ENCODE data around the gene DCDC2C. TPM values are rescaled to one million over a fixed set of nuclear protein-coding genes. Genes with fewer than 3 reads are reported as not detected.

DCDC2C gene
- total RNA-seq, 1 donor from 2014 or later, result not detected

DNA sequence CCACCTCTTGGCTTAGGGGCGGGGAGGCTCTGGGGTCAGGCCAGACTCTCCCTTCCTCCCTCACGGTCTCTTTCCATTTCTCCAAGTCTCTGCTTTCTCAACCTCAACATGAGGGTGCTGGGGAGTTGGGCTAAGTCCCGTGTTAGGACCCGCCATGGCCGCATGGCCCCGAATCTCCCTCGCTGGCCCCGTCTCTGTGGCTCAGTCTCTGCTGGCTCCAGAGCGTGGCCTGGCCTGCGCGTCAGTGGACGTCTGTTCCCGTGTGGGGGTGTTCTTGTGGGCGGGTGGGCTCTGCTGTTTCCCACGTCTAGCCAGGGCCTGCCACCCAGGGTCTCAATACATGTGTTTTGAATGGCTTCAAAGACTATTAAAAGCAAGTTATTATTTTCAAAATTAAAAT lies 33.0 kb upstream of the DCDC2C start:
- DNase-seq (ENCODE audit: missing footprints), result no peak
- intact Hi-C loops (cut with DNase I), result no loop called here

DNA sequence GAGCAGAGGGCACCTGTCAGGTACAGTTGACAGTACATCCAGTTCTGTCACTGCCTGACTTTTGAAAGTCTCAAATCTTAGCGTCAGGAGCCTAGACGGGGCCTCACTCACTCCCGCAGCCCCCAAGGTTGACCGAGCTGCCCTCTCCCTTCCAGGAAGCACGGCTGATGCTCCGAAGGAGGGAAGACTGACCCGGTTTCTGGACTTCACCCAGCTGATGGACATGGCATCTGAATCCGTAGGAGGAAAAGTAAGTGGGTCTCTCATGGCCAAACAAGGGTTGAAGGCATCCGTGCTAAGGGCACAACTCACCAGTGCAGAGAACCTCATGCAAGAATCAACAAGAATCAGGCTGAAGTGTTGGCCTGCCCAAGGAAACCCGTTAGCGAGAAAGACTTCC lies 32.4 kb upstream of the DCDC2C start:
- DNase-seq (ENCODE audit: missing footprints), result no peak
- intact Hi-C loops (cut with DNase I), result no loop called here
- no peak for ATAC-seq

More for the DNA sequence above, 33.0 kb upstream of the DCDC2C start:
- no peak for ATAC-seq

DNA sequence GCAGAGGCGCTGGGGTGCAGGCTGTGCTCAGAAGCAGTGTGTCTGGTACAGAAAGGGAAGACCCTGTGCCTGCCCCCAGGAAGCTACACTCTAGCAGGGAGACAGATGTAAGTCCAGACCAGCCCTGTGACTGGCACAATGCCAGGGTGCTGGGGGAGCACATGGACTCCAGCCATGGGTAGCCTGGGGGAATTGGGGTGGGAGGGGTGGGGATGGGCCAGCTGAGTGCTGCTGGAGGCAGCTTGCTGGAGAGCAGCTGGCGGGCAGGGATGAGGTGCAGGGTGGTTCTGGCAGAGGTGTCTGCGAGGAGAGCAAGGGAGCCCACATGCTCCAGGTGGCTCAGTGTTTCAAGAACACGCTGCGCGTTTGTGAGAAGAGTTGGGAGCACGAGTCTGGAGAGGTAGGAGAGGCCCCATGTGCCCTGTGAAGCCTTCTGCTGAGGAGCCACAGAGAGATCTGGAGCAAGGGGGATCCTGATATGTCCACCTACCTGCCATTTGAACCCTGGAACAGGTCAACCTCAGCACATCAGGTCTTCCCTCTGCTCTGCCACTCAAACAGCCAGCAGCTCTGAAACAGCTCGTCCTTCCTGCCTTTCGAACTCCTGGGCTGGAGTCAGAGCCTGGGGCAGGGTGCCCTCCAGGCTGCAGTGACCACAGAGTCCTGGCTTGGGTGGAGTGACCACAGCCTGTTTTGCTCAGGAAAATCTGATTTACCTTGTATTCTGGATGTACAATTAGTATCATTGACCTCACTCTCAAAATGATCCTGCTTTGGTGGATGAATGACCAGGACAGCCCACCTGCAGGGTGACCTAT lies 30.3 kb upstream of the DCDC2C start:
- DNase-seq (ENCODE audit: missing footprints) (no peak), ATAC-seq (no peak)
- intact Hi-C loops (cut with DNase I), result no loop called here

DNA sequence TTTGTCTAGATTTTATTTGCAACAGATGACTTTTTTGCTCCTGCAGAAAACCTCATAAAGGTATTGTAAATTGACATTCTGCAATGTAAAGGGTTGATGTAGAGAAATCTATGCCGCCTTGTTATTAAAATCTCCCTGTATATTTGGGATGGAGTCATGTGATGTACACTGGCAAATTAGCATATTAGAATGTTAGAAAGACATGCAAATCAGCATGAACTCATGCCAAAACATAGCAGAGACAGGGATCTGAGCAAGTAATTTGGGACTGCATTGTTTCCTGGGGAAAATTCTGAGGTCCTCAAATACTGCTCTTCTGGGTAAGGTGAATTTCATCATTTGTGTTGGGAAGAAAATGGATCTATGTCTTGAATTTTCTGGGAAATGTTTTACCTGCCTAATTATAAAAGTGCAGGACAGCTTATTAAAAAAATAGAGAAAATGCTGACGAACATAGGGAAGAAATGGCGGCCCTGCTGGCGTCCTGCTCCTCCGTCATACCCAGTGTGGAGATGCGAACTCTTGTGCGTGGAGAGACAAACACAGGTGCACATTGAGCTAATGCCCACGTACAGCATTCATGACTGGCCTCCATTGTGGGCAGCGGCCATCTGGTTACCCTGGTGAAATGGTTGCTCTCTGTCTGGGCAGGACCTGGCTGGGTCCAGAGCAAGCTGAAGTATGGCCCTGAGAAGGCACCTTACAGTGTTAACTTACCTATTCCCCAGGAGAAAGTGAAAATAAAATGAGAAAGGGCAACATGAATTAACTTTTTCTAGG lies 29.1 kb upstream of the DCDC2C start:
- intact Hi-C loops (cut with DNase I), result no loop called here
- ATAC-seq (no peak), DNase-seq (ENCODE audit: missing footprints) (no peak)

DNA sequence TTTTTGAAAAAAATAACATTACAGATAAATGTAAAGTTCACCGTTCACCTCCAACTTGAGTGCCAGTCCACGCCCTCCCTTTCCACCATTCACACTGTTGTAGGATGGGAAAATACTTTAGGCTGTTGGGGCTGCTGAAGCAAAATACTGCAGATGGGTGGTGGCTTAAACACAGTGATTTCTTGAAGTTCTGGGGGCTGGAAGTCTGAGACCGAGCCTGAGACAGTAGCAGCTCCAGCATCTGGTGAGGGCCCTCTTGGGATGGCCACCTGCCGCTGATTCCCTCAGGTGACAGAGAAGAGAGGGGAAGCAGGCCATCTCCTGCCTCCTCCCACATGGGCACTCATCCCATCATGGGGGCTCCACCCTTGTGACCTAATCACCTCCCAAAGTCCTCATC lies 27.7 kb upstream of the DCDC2C start:
- ATAC-seq, result no peak
- no peak for DNase-seq (ENCODE audit: missing footprints)
- intact Hi-C loops (cut with DNase I), result no loop called here

DNA sequence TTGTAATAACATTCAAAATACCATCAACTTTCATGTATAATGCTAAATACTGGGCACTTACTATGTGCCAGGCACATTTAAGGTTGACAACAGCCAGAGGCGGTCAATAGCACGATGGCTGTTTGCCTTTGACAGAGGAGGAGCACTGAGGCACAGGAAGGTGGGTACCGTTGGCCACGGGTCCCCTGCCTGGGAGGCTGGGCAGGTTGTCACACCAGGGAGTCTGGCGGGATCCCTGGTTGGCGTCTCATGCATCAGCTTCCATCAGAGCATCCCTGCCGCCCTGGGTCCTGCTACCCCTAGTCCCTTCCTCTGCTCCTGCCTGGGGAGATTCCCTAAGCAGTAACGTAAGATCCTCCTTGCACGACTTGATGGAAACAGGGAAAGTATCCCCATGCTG lies 25.9 kb upstream of the DCDC2C start:
- ATAC-seq (no peak), DNase-seq (ENCODE audit: missing footprints) (peak; percentile 33)
- intact Hi-C loops (cut with DNase I), result no loop called here

DNA sequence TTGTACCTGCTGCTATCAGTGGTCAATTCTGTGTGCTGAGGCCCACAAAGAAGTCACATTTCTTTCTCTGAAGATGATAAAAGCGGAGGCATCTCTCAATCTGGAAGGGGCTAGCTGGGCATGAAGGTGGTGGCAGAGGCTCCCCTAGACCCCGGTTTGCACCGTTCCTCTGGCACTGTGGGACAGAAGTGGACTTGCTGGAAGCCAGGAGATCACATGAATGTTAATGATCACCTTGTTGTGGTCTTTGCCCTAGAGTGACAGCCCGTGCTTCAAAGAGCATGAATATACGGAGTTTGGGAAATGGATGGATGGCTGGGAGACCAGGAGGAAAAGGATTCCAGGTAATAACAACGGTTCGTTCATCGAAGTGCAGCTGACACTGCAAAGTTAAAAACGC lies 25.2 kb upstream of the DCDC2C start:
- ATAC-seq, result no peak
- intact Hi-C loops (cut with DNase I), result no loop called here
- no peak for DNase-seq (ENCODE audit: missing footprints)

DNA sequence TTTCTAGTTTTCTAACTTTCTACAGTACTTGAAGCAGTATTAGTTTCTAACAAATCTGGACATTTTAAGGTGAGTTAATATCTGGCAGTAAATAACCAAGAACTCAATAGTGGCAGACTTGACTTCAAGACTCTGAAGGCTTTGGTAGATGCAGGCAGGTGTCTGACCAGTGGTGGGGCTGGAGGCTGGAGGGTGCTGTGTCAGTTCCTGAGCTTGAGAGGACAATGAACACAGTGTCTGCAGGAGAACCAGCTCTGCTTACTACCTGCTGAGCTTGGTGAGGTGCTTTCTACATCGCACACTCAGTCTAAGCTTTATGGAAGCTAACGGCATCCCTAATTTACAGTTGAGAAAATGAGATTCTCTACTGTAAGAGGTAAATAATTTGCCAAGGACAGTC lies 24.2 kb upstream of the DCDC2C start:
- no peak for DNase-seq (ENCODE audit: missing footprints)
- no peak for ATAC-seq
- intact Hi-C loops (cut with DNase I), result no loop called here

DNA sequence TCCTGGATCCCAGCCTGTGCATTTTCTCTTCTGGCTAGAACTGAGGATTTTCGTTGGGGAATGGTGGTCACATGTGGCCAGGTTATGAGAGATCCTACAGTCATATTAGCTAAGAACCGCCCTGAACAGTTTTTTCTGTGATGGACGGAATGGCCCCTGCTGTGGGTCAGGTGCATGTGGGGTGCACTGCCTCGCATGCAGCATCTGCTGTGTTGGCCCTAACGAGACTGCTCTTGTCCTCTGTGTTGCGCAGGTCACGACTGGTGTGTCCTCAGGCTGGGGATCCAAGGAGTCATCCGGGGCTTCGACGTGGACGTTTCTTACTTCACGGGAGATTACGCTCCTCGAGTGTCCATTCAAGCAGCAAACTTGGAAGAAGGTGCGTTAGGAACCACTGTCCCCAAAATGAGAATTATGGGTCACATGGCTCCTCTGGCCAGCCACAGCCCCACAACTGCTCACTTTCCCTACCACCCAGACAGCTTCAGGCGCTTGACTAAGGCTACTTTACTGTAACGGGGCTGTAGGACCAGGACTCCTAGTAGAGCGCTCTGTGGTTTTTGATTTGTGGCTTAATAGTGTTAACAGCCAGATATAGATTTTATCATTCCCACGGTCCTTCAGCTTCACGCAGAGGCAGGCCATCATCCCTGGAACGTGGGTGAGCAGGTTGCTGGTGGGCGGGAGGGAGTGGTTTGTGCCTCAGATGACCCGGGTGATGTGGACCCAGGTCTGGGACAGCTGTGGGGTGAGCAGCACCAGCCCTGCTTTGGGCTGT lies 23.6 kb upstream of the DCDC2C start:
- intact Hi-C loops (cut with DNase I), result no loop called here
- ATAC-seq (no peak), DNase-seq (ENCODE audit: missing footprints) (no peak)

DNA sequence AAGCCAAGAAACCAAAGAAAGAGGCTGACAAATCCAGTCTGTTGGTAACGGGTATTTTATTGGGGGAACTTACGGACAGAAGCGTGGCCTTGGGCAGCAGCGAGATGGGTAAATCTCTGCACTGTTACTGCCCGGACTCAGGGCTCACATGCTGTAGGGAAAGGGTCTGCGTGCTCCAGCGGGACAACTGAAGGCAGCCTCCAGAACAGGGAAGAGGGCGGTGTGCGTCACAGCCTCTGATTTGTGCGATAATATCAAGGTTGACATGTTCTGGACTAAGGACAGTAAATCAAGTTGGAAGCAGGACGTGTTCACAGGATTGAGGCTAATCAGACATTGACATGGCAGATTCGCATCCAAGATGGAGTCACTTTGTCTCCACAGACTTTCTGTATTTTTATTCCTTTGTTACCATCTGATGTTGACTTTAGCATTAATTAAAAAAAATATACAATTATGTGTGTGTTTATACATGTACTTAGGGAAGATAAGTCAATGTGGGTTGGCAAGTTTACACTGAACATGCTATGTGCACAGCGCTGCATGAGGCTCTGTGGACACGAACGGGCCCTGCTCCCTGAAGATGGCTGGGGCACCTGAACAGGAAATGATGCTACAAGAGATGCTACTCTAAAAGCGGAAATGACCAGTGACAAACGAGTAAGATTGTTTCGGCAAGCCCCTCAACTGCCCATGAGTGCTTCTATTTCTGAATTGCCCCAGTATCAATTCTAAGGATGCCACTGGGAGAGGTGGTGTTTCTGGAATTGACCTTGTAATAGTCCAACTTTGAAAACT lies 22.6 kb upstream of the DCDC2C start:
- no peak for ATAC-seq
- no peak for DNase-seq (ENCODE audit: missing footprints)
- intact Hi-C loops (cut with DNase I), result no loop called here

DNA sequence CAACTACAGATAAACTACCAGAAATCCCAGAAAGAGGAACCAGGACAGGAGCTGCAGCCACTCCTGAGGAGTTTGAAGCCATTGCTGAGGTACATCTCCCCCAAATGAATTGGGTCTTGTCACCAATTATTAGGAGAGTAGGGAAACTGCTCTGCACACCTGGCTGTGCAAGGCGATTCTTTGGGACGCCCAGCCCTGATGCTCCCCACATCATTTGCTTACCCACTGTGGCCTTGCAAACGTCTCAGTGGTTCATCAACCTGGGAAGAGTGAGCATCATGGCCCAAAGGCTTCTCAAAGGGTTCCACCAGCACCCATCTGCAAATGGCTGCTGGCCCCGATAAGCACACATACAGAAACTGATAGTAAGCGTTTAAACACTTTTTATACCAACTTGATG lies 21.8 kb upstream of the DCDC2C start:
- no peak for DNase-seq (ENCODE audit: missing footprints)

DNA sequence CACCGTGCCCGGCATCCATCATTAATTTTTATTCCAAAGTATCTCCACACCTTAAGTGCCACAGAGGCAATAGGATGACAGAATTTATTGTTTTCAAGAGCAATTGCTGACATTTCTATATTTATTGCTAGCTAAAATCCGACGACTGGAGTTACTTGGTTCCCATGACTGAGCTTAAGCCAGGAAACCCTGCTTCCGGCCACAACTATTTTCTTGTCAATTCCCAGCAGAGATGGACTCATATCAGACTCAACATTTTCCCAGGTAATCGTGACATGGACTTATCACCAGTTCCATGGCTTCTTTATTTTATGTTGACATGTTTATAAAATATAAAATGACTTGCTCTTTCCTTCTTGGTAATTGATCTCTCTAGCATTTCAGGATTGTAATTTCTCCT lies 20.6 kb upstream of the DCDC2C start:
- ATAC-seq (no peak), DNase-seq (ENCODE audit: missing footprints) (no peak)
- intact Hi-C loops (cut with DNase I), result no loop called here

More for the DNA sequence above, 21.8 kb upstream of the DCDC2C start:
- ATAC-seq, result no peak
- intact Hi-C loops (cut with DNase I), result no loop called here

DNA sequence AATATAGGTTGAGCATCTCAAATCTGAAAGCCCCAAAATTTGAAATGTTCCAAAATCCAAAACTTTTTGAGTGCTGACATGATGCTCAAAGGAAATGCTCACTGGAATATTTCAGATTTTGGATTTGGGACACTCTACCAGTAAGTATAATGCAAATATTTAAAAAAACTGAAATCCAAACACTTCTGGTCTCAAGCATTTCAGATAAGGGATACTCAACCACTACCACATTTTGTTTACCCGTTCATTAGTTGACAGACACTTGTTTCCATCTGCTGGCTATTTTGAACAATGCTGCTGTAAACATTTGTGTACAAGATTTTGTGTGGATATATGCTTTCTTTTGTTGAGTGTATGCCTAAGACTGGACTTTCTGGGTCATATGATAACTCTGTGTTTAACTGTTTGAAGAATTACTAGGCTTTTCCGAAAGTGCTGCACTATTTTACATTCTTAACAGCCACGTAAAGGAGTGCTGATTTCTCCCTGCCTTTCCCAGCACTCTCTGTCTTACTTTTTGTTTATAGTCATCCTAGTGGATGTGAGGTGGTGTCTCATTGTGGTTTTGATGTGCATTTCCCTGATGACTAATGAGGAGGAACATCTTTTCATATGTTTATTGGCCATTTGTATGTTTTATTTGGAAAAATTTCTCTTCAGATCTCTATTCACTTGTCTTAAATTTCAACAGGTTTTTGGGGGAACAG lies 19.5 kb upstream of the DCDC2C start:
- no peak for DNase-seq (ENCODE audit: missing footprints)
- intact Hi-C loops (cut with DNase I), result no loop called here
- ATAC-seq, result no peak

DNA sequence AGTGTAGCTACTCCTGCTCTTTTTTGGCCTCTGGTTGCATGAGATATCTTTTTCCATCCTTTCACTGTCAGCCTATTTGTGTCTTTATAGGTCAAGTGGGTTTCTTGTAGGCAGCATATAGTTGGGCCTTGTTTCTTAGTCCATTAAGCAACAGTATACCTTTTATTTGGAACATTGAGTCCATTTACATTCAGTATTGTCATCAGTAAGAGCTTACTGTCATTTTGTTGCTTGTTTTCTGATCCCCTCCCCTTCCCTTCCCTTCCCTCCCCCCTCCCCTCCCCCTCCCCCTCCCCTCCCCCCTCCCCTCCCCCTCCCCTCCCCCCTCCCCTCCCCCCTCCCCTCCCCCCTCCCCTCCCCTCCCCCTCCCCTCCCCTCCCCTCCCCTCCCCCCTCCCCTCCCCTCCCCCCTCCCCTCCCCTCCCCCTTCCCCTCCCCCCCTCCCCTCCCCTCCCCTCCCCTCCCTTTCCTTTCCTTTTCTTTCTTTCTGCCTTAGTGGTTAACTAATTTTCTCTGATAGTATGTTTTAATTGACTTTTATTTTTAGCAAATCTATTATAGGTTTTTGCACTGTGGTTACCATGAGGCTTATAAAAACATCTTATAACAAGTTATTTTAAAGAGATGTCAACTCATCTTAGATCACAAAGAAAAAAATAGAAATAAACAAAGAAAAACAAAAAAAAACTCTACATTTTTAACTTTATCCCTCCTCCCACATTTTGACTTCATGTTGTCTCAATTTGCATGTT lies 13.2 kb upstream of the DCDC2C start:
- ATAC-seq, result no peak
- no peak for DNase-seq (ENCODE audit: missing footprints)
- intact Hi-C loops (cut with DNase I), result no loop called here

DNA sequence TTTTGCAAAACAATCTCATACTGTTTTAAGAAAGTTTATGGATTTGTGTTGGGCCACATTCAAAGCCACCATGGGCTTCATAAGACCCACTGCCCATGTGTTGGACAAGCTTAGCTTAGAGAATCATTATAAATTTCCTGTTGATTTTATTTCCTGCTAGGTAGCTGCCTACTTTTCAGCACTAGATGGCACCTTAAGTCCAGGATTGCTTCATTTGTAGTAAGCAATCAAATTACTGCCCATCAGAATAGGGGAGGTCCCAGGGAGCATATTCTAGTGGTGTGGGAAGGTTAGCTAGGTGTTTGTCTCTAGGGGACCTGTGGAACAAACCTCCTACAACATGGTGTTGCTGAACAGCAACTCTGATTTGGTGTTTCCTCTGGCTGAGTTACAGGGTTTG lies 11.0 kb upstream of the DCDC2C start:
- DNase-seq (ENCODE audit: missing footprints), result no peak
- intact Hi-C loops (cut with DNase I), result no loop called here
- no peak for ATAC-seq

DNA sequence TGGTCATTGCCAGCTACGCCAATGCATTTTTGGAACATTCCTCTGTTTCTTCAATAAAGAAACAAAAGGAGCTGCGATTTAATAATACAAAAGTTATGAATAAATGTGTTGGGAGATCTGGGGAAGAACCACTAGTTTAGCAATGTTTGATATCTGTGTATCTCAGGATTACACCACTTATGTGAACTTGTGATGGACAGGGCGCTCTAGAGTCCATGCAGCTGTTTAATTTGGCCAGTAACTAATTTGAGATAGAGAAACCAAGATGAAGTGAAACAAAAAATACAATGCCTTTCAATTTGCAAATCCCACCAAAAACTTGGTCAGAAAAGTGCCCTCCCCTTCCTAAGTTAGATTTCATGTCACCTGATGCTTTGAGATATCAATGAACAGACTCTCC lies 6.8 kb upstream of the DCDC2C start:
- DNase-seq (ENCODE audit: missing footprints), result no peak
- intact Hi-C loops (cut with DNase I), result no loop called here
- ATAC-seq, result no peak

DNA sequence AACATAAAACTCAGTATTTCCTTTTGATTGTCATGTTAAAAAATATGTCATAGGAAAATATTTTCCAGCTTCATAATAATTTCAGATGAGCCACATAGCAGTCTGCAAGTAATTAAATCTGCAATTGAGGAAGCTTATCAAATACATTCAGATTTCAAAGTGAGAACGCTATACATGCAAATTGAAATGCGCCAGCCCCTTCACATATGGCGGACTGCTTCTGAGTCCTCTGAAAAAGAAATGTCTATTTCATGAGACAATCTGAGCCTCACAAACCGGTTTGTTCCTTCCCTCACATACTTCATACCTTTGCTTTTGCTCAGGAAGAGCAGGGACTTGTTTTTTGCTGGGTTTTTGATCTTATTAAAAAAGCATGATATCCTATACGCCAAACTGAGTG lies 2.3 kb upstream of the DCDC2C start:
- intact Hi-C loops (cut with DNase I), result no loop called here
- DNase-seq (ENCODE audit: missing footprints) (no peak), ATAC-seq (no peak)

Data from Right ventricle myocardium inferior (tissue), 1 donor.